GM19438 (cell line): ENCODE measurements around the gene TRAIP.
"Not testable (repeated sequence)": the region's sequence is repeated elsewhere in the genome, so short reads cannot be mapped to it uniquely, and the experiment has no call there.

Experiments used
- ATAC-seq: cut with Tn5 transposase; IDR thresholded peaks from one replicate; pipeline ENCODE4 v1.9.1; 2021; ENCODE audit warnings: low read depth; ENCODE audit not compliant: unreplicated experiment

TRAIP gene, protein sequence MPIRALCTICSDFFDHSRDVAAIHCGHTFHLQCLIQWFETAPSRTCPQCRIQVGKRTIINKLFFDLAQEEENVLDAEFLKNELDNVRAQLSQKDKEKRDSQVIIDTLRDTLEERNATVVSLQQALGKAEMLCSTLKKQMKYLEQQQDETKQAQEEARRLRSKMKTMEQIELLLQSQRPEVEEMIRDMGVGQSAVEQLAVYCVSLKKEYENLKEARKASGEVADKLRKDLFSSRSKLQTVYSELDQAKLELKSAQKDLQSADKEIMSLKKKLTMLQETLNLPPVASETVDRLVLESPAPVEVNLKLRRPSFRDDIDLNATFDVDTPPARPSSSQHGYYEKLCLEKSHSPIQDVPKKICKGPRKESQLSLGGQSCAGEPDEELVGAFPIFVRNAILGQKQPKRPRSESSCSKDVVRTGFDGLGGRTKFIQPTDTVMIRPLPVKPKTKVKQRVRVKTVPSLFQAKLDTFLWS

DNA sequence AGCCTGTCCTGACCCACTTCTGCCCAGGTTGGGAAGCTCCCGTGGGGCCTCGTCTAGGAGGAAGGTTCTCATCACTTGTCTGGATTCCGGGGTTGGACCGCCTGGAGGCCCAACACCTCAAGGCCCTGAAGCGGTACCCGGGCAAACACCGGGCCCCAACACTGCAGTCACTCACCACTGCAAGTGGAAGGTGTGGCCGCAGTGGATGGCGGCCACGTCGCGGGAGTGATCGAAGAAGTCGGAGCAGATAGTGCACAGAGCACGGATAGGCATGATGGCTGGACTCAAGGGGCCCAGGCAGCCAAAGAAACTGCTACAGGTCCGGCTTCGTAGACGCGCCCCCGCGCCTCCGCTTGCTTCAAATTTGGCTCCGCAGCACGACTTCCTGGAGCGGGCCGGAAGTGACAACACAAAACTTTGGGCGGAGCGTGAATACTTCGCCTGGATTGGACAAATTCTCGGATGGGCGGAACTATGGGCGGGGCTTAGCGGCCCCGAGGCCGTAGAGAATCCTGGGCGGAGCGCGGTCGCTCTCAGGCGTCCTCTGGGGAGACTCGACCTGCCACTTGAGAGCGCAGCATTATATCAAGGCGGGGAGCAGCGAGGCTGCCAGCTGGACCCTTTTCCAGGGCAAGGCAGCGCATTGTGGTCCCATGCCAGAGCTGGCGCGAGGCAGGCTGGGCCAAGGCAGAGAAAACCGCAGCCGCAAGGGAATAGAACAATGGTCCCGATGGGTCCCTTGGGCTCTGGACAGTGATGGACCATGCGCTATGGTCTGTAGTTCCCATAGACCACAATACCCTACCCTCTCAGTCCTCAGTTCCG lies at the start of gene TRAIP:
TSS of gene TRAIP (minus strand) at position 384 of the 825 bp plus-strand sequence. CDS start at position 273, 111 bp downstream.
- peak; percentile 95 for ATAC-seq

GRCh38 chr3:49904448-49904847 lies 48.1 kb upstream of the TRAIP start:
- ATAC-seq, result not testable (repeated sequence)

- peak; percentile 78 for ATAC-seq
Observed at GRCh38 chr3:49903451-49904424, 47.4 kb upstream of the TRAIP start, which contains the start of gene MST1R. Gene MST1R (minus strand): TSS chr3:49903873. CDS start chr3:49903609, 264 bp downstream.

DNA sequence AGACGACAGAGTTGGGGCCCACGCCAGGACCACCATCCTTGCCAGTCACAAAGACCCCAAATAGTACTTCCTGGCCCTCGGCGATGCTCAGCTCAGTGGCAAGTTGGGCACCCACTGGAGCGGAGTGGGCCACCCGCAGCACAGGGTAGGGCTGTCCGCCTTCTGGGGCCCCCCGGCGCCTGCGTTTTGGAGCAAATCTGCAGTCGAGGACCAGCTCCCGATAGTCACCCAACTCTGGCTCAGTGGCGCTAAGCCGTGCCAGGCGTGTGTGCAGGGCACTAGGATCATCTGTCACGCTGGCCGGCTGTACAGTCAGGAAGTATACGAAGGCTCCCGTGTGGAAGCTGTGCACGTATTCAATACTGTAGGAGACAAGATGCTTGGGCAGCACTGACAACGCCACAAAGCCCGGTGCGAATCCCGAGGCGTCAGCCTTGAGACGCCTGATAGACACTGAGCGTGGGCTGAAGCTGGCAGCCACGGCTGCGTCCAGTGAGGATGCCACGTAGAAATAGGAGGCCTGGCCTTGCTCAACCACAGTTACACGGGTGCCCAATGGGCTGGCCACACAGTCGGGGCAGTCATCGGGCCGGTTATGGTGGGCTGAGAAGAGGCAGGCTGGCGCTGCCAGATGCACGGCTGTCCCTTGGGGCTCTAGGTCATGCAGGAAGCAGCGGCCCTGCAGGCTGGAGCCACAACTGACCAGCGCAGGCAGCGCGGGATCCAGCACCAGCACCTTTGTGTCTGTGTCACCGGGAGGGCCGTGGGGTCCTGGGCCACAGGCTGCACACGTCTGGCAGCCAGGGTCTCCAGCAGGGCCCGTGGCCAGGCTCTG lies 46.4 kb upstream of the TRAIP start:
- no peak for ATAC-seq

DNA sequence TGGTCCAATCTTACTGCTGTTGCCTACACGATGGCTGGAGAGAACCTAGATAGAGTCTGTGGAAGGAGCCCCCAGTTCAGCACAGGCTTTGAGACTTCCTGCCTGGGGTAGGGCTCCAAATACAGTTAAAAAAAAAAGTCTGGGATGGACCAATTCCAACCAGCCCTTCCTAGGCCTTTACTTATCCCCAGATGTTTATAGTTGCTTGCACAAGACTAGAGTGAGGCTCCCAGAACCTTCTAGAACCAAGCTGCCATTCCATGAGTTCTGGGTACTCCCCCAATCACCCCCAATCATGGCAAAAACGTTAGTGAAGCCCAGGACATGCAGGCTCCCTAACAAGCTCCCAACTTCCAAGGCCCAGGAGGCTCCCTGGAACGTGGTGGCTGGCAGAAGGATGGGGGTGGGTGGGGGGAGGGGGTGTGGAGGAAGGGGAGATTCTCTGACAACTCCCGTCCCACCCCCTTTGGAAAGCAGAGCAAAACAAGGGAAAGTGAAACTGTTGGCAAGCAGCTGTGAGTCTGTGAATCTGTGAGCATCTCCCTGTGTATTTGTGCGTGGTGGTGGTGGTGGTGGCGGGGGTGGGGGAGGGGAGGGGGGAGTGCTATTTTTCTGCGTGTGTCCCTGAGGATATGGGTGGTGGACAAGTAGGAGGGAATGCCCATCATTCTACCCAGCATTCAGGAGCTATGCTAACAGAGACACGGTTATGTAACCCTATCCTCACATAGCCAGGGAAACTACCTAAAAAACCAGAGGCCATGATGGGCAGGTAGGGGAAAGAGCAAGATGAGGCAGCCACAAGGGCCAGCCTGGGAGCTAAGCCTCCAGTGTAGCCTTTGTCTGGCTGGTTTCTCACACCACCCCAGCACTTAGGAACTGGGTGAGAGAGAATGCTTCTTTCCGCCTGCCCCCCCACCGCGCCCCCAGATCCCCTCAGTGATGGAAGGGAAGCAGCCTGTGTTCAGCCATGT lies 45.3 kb upstream of the TRAIP start:
- no peak for ATAC-seq

DNA sequence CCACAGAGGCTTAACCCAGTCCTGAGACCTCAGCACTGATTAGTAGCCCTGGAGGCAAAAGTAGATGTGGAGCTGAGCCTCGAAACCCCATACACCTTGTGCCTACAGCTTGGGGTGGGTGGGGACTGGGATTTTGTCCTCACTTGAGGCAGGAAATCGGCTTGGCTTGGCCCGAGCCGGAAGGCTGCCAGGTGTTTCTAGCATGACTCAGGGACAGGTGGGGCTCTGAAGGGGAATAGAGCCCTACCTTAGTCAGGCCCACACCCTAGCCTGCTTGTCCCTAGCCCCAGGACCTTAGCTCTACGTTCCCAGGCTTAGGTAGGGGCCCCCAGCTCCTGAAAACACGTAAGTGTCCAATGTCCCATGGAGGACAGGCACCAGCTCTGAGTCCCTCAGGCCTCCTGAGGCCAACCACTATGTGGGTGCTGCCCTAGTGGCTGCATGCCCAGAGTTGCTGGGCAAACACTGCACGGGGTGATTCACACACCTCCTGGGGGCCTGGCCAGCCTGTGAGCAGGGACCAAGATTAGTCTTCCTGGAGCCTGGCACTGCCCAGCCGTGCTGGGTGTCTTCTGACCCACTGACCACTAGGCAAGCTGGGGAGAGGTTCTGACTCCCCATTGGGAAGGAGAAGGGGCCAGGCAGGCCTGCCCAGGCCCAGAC lies 44.3 kb upstream of the TRAIP start:
- ATAC-seq, result no peak

GRCh38 chr3:49899815-49900214 lies 43.5 kb upstream of the TRAIP start:
- no peak for ATAC-seq

- no peak for ATAC-seq
Observed at GRCh38 chr3:49898991-49899390, 42.6 kb upstream of the TRAIP start.

DNA sequence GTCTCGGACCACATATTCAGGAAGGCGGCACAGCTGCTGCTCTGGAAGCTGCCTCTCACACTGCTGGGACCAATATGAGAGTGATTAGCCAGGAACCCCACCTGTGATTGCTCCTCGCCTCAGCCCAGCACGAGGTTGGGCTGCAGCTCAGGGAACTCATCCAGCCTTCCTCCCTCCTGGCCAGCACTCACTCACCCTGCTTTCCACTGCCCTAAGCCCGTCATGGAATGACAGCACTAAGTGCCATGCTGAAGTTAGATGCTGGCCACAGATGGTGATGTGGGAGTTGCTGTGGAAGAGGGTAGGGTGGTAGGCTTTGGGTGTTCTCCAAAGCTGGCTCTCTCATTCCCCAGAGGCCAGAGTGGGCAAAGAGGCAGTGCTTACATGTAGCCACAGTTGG lies 40.0 kb upstream of the TRAIP start:
- ATAC-seq, result no peak

GRCh38 chr3:49895791-49896190 lies 39.4 kb upstream of the TRAIP start:
- no peak for ATAC-seq

- ATAC-seq, result no peak
Observed at GRCh38 chr3:49889296-49889695, 32.9 kb upstream of the TRAIP start.

- no peak for ATAC-seq
Observed at GRCh38 chr3:49886922-49887265, 30.5 kb upstream of the TRAIP start.

- no peak for ATAC-seq
Observed at GRCh38 chr3:49883998-49884397, 27.6 kb upstream of the TRAIP start.

DNA sequence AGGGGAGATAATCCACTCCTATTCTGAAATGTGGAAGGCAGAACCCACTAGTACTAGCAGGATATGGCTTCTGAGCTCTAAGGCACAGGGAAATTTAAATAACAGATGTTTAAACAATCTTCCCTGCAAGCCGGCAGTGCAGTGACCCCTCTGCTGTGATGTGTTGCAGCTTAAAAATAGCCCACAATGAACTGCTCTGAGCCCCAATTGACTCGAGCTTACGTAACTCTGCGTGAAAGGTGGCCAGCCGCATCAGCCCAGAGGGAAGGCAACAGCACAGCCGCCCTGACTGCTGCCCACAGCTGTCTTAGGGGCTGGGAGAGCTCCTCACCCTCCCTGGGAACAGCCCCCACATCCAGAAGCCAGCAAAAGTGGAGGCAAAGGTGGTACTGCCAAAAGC lies 25.8 kb upstream of the TRAIP start:
- ATAC-seq, result no peak

DNA sequence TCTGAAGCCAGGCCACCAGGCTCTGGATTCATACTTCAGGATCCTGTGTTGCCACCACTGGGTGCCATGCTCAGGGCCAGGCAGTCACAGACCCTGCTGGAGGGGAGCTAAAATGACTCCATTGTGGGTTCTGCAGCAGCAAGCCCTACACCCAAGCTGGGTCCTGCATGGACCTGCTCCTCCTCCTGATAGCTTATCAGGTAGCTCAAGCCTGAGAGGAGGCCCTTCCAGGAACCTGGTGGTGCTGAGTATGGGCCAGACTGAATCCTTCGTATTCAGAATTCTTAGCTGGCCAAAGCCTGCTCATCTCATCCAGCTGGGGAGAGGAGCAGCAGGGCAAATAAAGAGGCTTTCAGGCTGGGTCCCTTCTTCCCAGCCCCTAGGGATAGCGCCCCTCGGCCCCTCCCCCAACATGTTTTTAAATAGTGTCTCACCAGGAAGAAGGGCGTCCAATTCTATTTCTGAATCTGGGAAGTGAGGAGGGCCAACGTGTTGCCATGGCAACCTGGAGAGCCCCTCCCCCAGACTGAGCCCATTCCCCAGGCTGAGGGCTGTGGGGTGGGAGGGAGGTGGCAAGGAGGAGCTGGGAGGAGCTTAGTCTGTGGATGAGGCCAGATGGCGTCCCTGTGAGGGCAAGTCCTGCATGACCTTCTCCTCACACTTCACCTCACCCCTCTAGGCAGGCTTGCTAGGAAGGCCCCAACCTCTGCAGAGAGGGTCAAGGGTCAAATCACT lies 24.4 kb upstream of the TRAIP start:
- ATAC-seq, result no peak

DNA sequence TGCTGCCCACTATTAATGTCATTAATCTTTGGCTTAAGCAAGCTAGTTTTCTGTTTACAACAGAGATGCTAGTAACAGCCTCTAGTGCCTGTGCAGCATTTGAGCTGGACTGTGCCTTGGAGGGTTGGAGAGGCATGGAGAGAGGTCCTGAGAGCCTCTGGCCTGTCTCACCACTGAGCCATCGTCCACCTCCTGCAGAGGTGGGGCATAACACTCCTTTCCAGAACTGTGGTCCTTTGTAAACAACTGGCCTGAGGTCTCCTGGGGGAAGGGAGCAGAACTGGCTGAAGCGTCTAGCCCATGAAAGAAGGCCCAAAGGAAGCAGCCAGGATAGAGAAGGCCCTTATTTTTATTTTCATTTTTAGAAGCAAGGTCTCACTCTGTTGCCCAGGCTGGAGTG lies 23.4 kb upstream of the TRAIP start:
- no peak for ATAC-seq

DNA sequence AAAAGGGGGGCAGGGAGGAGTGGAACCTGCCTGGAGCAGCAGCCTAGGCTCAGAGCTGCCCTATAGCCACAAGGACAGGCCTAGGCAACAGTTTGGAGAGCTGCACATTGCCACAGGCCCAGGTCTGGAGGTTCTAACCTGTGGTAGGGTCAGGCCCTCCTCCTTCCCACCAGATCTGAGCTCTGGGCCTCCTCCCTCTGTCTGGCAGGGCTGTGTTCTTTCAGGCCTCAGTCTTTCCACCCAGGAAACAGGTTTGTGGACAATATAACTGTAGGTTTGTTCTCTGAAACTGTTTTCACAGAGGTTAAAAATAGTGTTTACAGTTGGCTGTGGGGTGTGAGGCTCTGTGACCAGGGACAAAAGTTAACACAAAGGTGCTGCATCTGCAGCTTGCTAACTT lies 22.3 kb upstream of the TRAIP start:
- ATAC-seq, result no peak
